GM20431 (cell line): ENCODE results near the gene TMSB4X.
"Not testable (repeated sequence)": the region's sequence is repeated elsewhere in the genome, so short reads cannot be mapped to it uniquely, and the experiment has no call there.

Source experiments
- in situ Hi-C: fragments of 300-500 bp; cut with MseI, MboI; formaldehyde crosslinking; loops from one replicate; pipeline ENCODE4 v1.15.0; 2020; ENCODE audit warnings: low sequenced_read_pairs; ENCODE audit not compliant: unreplicated experiment

The TMSB4X gene

DNA sequence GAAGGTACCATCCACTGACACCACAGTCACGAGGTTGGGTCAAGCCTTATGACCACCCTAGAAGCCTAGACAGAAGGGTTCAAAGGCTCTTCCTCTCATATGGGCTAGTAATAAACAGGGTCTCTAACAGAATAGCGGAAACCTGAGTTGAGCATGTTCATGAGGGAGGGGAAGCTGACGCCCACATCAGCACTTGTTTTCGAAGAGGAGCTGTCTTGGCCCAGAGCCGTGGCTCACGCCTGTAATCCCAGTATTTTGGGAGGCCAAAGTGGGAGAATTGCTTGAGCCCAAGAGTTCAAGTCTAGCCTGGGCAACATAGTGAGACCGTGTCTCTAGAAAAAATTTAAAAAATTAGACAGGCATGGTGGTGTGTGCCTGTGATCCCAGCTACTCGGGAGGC is 21.5 kb upstream of the TMSB4X start:
- in situ Hi-C loops, result no loop called here

DNA sequence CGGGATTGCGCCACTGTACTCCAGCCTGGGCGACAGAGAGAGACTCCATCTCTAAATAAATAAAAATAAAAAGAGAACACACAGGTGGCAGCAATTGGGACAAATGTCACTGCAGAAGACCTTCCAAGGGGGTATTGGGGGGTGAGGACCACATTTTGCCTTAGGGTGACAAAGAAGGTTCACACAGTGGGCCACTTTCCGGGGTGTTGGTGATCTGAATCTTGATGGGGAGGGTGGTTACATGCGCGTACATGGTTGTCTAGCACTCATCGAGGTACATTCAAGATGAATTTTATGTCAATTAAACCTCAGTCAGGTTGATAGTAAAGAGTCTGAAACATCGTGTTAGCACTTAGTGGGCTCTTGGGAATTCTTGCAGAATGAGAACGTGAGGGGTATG is 20.5 kb upstream of the TMSB4X start:
- in situ Hi-C loops, result no loop called here

DNA sequence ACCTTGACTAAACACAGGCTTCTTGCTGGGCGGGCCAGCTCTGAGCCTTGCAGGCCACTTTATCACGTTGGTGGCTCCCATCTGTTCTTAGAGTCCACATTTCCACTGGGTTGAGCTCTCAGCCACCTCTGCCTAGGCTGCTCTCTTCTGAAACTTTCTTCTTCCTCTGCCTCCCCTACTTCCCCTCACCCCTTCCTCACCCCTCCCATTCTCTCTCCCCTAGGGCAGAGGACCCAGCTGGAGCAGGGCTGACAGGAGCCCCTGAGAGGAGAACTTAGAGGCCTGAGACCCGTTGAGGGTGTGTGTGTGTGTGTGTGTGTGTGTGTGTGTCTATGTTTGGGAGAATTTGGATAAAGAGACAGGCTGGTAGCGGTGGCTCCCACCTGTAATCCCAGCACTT is 19.9 kb upstream of the TMSB4X start:
- in situ Hi-C loops, result no loop called here

DNA sequence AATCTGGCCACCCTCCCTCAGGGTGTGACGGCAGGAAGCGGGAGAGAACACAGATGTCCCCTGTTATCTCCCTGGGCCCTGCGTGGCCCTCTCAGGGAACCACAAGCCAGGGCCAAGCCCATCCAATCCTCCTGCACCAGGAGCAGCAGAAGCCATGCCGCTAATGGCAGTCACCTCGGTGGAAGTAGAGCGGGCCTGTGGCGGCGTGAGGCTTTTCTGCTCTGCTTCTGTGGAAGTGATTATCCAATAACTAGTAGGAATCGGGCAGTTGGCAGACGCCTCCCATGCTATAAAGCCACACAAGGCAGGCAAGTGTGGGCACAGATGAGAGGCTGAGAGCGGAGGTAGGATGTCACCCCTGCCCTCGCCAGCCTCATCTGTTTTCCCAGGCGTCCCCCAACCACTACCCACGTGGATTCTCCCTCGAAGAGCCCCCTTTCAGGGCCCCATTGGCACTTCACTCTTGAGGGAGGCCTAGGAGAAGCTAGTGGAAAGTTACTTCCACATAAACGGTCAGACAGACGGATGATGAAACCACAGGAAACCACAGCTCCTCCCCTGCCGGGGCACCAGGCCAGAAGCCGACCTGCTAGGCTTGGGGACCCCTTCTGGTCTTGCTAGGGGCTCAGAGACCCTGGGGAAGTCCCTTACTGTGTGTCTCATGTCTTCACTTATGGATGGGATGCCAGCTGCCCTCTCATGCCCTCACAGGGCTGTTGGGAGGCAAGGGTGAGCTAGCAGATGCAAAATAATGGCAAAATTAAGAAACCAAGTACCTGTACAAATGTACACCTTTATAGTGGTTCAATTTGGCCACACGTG is 18.8 kb upstream of the TMSB4X start:
- in situ Hi-C loops, result no loop called here

DNA sequence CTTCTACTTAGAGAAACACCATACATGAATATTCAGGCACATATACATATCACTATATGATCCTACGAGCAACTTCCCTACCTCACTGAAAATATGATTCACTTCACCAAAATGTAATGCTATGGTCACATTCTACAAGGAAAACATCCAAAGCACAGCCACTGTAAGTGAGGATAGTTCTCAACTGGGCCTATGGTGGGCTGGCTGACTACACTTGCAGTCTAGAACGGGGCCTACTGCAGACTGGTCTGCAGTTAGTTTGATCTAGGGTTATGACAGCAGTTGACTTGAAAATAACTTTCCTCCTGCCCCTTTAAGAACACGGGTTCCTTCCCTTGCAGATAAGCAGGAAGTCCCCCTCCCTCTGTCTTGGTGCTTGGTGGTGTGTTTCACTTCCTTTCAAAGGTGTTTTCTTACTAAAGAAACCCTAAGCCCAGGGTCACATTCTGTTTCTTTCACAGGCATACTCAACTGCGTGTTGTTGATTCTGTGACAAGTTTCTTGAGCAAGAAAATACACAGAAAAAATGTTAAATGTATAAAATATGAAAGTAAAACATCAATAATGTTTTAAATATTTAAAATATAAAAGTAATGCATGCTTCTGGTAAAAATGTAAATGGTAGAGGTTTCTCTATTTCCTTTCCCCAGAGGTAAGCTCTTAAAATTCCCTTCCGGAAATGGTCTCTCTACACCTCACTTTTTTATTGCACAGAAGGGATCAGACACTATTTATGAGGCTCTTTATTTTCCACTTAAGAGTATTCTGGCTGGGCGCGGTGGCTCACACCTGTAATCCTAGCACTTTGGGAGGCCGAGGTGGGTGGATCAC is 18.0 kb upstream of the TMSB4X start:
- in situ Hi-C loops, result no loop called here

DNA sequence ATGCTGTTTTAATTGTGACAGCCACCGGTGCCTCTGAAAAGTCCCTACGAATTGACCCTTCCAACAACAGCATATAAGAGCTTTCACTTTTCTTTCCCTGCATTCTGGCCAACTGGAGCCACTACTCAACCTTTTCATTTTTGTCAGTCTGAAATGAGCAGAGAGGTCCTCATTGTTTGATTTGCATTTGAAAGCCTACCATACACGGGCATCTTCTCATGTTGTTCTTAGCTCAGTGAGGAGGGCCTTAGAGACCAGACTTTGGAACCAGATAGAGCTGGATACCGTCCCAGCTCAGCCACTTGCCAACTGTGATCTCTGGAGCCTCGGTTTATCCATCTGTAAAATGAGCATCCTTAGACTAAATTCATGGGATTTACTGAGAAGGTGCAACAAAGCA is 16.9 kb upstream of the TMSB4X start:
- in situ Hi-C loops, result no loop called here

DNA sequence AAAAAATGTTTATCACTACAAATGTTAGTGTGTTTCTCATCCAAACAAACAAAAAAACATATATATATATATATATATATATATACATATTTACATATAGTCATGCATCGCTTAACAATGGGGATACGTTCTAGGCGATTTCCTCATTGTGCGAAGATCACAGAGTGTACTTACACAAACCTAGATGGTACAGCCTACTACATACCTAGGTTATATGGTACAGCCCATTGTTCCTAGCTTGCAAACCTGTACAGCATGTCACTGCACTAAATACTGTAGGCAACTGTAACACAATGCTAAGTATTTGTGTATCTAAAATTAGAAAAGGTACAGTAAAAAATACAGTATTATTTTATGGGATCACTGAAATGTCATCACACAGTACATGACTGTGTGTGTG is 16.4 kb upstream of the TMSB4X start:
- in situ Hi-C loops, result no loop called here

DNA sequence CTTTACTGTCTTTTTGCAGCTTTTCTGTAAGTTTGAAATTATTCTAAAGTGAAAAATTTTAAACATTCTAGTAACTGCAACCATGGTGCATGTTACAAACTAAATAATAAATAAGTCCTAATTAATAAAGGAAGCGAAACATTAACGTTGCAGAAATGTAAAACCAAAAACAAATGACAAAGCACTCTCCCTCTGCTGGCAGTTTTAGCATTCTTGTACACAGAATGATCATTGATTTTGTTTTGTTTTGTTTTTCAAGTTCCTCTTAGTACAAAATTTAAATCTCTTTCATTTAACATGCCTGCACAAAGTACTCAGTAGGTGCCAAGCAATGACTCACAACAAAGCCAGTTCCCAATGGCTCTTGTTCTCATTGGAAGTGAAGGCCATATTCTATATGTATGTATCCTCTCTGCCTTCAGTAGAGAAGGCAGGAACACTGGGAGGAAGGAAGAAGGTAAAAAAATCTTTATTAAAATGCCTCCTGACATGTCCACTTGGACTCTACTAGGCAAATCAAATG is 13.7 kb upstream of the TMSB4X start:
- in situ Hi-C loops, result no loop called here

DNA sequence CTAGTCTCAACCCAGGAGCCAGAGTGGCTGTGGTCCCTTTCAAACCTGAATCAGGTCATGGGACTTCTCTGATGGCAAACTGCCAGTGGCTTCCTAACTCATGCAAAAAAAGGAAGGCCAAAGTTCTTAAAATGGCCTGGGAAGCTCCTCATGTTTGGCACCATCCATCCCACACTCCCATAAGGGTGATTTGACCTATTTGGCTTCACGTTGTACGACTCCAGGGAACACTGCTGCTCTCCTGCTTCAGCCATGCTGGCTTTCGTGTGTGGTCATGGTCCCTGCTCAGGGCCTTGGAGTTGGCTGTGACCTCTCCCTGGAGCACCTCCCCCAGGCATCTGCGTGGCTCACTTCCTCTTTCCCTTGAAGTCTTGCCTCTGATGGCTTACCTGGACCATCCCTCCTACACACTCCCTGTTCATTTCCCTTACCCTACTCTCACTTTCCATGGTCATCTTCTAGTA is 12.8 kb upstream of the TMSB4X start:
- in situ Hi-C loops, result no loop called here

DNA sequence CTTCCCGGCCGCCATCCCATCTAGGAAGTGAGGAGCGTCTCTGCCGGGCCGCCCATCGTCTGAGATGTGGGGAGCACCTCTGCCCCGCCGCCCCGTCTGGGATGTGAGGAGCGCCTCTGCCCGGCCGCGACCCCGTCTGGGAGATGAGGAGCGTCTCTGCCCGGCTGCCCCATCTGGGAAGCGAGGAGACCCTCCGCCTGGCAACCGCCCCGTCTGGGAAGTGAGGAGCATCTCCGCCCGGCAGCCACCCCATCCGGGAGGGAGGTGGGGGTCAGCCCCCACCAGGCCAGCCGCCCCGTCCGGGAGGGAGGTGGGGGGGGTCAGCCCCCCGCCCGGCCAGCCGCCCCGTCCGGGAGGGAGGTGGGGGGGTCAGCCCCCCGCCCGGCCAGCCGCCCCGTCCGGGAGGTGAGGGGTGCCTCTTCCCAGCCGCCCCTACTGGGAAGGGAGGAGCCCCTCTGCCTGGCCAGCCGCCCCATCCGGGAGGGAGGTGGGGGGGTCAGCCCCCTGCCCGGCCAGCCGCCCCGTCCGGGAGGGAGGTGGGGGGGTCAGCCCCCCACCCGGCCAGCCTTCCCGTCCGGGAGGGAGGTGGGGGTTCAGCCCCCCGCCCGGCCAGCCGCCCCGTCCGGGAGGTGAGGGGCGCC is 11.6 kb upstream of the TMSB4X start:
- in situ Hi-C loops, result not testable (repeated sequence)

DNA sequence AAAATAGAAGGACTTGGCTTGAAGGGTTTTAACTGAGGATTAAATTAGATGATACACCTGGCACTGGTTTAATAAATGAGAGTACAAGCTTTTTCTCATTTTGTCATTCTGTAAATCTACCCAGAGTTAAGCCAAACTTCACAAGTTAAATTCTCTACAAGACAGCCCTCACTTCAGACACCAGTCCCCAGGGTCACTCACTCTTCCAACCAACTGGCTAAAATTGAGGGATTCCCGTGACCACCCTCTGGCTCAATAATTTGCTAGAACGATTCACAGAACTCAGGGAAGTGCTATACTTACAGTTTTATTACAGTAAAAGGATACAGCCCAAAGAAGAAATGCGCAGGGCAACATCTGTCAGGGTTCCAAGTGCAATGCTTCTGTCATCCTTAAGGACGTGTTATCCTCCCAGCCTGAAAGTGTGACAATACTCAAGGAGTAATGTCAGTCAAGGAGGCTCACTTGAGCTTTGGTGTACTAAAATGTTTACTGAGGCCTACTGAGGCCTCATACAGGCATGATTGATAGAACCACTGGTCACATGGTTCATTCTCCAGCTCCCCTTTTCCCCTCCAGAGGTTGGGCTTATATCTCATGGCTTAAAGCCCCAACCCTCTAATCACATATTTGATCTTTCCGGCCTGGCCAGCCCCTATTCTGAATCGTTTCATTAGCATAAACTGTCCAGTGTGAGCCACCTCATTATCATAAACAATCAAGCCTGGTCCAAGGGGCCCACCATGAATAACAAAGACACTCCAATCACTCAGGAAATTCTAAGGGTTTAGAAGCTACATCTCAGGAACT is 9.6 kb upstream of the TMSB4X start:
- in situ Hi-C loops, result no loop called here

DNA sequence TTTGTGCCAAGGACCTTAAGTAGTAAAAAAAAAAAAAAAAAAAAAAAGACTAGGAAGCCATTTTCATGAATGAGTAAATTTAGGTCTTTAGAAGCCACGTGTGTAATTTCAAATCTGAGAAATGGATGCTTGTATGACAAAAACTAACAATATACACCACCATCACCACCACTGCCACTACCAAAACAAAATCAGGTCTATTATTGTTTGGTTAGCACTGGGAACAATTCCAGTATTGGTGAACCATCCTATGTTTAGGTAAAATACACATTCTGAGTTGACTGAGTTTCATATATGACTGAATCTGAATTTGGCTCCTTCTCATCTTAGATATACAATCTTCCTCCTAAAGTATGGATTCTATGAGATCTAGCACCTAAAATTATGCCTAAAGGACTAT is 8.8 kb upstream of the TMSB4X start:
- in situ Hi-C loops, result no loop called here

DNA sequence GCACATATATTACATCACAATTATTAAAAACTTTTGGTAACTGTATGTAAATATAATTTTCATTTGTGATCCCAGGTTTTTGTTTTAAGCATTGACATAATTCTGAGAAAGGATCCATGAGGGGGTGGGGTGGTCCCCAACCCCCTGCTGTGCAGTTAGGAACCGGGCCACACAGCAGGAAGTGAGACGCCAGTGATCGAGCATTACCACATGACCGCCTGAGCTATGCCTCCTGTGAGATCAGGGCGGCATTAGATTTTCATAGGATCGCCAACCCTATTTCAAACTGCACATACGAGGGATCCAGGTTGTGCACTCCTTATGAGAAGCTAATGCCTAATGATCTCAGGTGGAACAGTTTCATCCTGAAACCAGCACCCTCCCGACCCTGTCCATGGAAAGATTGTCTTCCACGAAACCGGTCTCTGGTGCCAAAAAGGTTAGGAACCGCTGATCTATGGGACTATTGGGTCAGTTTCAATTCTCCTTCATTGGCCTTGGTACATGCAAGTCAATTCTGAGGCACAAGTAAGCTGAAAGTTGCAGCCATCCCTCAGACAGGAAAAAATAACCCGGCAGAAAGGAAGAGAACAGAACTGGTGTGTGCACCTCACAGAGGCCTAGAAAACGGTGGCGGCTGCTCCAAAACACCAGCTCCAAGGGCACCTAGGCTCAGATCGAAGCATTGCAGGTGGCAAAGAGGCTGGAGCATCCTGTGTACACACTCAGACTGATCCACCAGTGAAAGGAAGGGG is 7.0 kb upstream of the TMSB4X start:
- in situ Hi-C loops, result no loop called here

DNA sequence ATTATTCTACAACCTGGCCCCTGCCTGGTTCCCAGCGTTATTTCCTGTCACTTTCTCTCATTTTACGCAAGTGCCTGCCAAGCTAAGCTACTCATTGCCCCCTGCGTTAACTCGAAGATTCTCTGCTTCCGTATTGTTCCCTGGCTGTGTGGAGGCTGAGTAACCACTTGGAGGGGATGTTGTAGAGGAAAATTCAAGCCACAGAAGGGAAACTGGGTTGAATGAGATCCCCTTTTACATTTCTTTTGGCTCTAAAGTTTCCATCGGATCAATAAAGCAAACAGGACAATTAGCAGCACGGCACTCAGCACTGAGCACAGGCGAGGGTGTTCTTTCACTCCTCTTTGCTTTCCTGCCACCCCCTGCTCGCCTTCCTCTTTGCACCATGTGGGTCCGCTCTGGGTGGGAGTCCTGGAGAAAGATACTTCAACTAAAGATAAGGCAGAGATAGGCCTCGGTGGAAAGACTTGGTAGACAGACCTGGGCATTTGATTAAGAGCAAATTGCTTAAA is 4.2 kb upstream of the TMSB4X start:
- in situ Hi-C loops, result no loop called here

DNA sequence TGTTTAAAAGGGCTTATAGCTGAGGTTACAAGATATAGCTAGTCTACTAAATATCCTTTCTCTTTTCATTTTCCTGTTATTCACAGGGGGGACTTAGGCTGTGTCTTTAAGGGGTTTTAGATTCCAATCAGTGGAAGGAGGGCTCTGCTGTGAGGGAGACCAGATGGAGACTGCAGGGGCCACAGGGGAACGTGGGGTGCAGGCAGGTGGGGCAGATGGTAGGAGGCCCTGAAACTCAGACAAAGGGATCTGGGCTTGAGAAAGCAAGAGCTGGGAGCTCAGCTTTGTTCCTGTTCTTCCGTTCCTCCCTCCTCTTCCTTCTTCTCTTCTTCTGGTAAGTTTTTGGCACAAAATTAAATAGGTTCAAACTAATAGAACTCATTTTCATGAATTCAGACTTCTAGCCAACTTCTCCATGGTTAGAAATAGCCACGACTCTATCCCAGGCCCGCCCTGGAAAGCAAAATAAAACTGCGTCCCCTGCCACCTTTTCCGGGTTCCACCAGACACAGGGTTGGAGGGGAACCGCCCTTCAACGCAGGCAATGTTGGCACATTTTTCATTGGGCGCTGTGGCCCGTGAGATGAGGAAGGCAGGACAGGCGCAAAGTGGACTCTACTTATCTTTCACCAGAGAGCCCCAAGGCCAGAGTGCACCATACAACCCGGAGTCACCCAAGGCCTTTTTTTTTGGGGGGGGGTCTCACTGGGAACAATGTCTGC is 3.5 kb upstream of the TMSB4X start:
- in situ Hi-C loops, result no loop called here

DNA sequence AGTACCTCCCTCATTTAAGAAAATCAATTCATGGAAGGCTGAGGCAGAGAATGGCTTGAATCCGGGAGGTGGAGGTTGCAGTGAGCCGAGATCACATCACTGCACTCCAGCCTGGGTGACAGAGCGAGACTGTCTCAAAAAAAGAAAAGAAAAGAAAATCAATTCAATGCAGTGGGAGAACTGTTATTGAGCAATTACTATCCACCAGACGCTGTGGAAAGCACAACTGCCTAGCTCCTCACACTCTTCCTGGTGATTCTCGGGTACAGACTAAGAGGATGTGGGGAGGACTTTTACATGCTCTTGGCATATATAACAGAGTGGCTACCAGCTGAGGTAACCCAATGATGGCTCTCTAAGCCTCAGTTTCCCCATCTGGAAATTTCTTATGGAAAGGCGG is 2.7 kb upstream of the TMSB4X start:
- in situ Hi-C loops, result no loop called here

DNA sequence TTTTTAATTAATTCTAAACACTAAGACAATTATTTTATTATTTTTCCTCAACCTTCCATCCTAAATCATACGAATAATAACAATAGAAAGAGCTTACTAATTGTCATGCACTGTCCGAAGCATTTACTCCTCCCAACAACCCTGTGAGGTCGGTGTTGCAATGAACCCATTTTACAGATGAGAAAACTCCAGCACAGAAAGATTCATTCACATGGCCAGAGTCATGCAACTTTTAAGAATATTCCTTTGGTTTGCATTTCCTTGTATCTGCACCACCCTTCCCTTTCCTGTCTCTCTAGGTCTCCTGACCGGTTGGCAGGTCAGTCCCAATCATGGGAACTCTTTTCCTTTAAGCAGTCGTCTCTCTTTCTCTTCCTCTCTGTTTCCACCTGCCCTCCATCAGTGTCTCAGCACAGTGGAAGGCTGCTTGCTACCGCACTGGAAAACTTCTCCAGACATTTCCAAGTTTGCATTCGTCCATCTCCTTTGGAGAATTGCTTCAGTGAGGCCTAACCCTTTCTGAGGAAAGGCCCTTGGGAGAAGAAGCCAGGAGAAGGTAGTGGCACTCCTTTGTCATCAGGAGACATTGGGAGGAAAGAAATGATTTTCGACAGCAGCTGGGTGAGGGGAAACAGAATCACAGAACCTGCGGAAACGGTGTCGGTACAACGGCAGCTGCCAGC is 1.9 kb upstream of the TMSB4X start:
- in situ Hi-C loops, result no loop called here
